Gastroesophageal sphincter (tissue), 4 donors: ENCODE data around the gene SLC46A1. TPM values are rescaled to one million over a fixed set of nuclear protein-coding genes. Genes with fewer than 3 reads are reported as not detected.

Experiments used
- ATAC-seq: fragments of 150-250 bp; one replicate; pipeline ENCODE4 v1.9.1; 2016; ENCODE audit warnings: mild to moderate bottlenecking, moderate library complexity
- H3K27ac ChIP-seq, 4 donors: fragments of 200-600 bp; sonication (generic) in 3 of 4; 1 replicate in 3 of 4; 2 replicates in 1 of 4; pipeline ENCODE4 v1.5.1; 2016 to 2019
- H3K27me3 ChIP-seq: fragments of 200-600 bp; sonication (generic); one replicate; pipeline ENCODE4 v1.5.1; 2019
- H3K36me3 ChIP-seq, 2 donors: fragments of 200-600 bp; sonication (generic); one replicate each; pipeline ENCODE4 v1.5.1; 2019; ENCODE audit warnings: control low read depth in 1 of 2
- H3K4me1 ChIP-seq, 3 donors: fragments of 200-600 bp; sonication (generic); 1 replicate in 2 of 3; 2 replicates in 1 of 3; pipeline ENCODE4 v1.5.1; 2016 to 2019; ENCODE audit warnings: control low read depth in 2 of 3
- H3K4me3 ChIP-seq, 2 donors: fragments of 200-600 bp; sonication (generic); one replicate each; pipeline ENCODE4 v1.5.1; 2019; ENCODE audit warnings: mild to moderate bottlenecking in 1 of 2, moderate library complexity in 1 of 2
- H3K9me3 ChIP-seq, 3 donors: fragments of 200-600 bp; sonication (generic); one replicate each; pipeline ENCODE4 v1.5.1; 2017 to 2019; ENCODE audit warnings: control low read depth in 2 of 3
- CTCF ChIP-seq, 4 experiments: fragments of 200-600 bp in 2 of 4; fragments of 450-650 bp in 2 of 4; sonication (generic) in 1 of 4; IDR thresholded peaks; one replicate each; pipeline ENCODE4 v1.5.1; 2017 to 2019; ENCODE audit warnings: antibody characterized with exemption in 4 of 4, mild to moderate bottlenecking in 2 of 4, moderate library complexity in 2 of 4
- EP300 ChIP-seq: sonication (generic); formaldehyde crosslinking; IDR thresholded peaks from one replicate; pipeline ENCODE4 v1.6.1; 2017; ENCODE audit warnings: antibody characterized with exemption, mild to moderate bottlenecking
- POLR2A ChIP-seq, 2 donors: fragments of 450-650 bp; IDR thresholded peaks; one replicate each; pipeline ENCODE4 v1.6.1; 2017; ENCODE audit warnings: antibody characterized with exemption in 2 of 2, mild to moderate bottlenecking in 2 of 2, moderate library complexity in 1 of 2
- POLR2AphosphoS5 ChIP-seq: sonication (generic); formaldehyde crosslinking; IDR thresholded peaks from one replicate; pipeline ENCODE4 v1.6.1; 2017; ENCODE audit warnings: antibody characterized with exemption
- WGBS, 2 donors: methylation state at CpG; one replicate each; pipeline ENCODE4 v1.1.5; 2018; ENCODE audit warnings: low coverage in 1 of 2; 5-methylcytosine and 5-hydroxymethylcytosine counted together
- total RNA-seq, 4 donors: library from RNA; depleted of rRNA; stranded (reverse); fragments of >200 nt; gene quantifications; one replicate each; pipeline ENCODE4 v1.1.0, GENCODE V29; 2016

Gene SLC46A1
- total RNA-seq, 4 donors from 2014 or later: 7.9 to 9.7 (median 8.4) TPM

- Histone ChIP-seq H3K4me3 (no peak overlapping the region), H3K36me3 (peaks cover 2 to 78% of the 10 kb centered on the region in 2 donors), H3K27me3 (no peaks in the 10 kb centered on the region), H3K4me1 (peaks cover 0 to under 1% (median 0%) of the 10 kb centered on the region in 3 donors), H3K9me3 (no peaks in the 10 kb centered on the region), H3K27ac (no peak overlapping the region)
- 80% methylated on average over 1 to 2 of the region's 8 CpGs for WGBS, 2 donors
- ATAC-seq: no peak
- TF ChIP-seq POLR2A (IDR thresholded peaks at IDR 0.05): no peak
- no peak for TF ChIP-seq EP300
- TF ChIP-seq CTCF (IDR thresholded peaks at IDR 0.05): no peak
- TF ChIP-seq POLR2AphosphoS5: no peak
These were observed 42.0 kb downstream of the SLC46A1 start for GRCh38 chr17:28363776-28364650.

DNA sequence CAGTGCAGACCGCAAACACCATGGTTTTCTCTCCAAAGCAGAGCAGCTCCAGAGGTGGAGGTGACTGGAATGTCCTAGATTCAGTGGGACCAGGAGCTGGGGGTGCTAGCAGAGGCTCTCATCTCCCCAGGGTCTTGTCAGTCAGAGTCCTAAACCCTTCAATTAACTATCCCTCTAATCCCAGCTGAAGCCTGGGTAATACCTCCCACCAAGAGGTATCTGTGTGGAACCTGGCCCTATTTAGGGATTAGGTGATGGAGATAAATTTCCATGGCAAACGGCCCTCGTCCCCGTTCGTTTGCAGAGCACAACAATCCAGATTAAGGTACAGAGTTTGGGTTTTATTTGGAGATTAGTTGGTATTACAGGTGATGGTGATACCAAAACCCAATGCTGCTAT lies 42.8 kb downstream of the SLC46A1 start:
- Histone ChIP-seq H3K4me3 (no peak overlapping the region), H3K27me3 (no peaks in the 10 kb centered on the region), H3K4me1 (peaks cover 0 to 8% (median 4%) of the 10 kb centered on the region in 3 donors), H3K9me3 (no peaks in the 10 kb centered on the region), H3K27ac (no peak overlapping the region), H3K36me3 (peaks cover 2 to 78% of the 10 kb centered on the region in 2 donors)
- TF ChIP-seq POLR2A (IDR thresholded peaks at IDR 0.05): no peak
- TF ChIP-seq CTCF (IDR thresholded peaks at IDR 0.05): no peak
- TF ChIP-seq EP300: no peak
- no peak for TF ChIP-seq POLR2AphosphoS5
- WGBS, 2 donors: 84 to 88% methylated on average over 4 to 5 of the region's 5 CpGs
- ATAC-seq: no peak

GRCh38 chr17:28357901-28358197 lies 48.2 kb downstream of the SLC46A1 start:
- peaks cover 2 to 66% of the 10 kb centered on the region in 2 donors for H3K36me3 ChIP-seq
- no peak for ATAC-seq
- H3K27me3 ChIP-seq: no peaks in the 10 kb centered on the region
- peaks cover 3 to 36% (median 19%) of the 10 kb centered on the region in 3 donors for H3K4me1 ChIP-seq
- TF ChIP-seq CTCF (IDR thresholded peaks at IDR 0.05): no peak
- TF ChIP-seq EP300: no peak
- TF ChIP-seq POLR2AphosphoS5: no peak
- no peak for TF ChIP-seq POLR2A (IDR thresholded peaks at IDR 0.05)
- peak overlapping the region; percentile 94 to 99 for H3K4me3 ChIP-seq
- peak overlapping the region; percentile 81 to 96 (median 93) for H3K27ac ChIP-seq
- 4 to 6% methylated on average over 3 to 4 of the region's 4 CpGs for WGBS, 2 donors
- no peaks in the 10 kb centered on the region for H3K9me3 ChIP-seq

DNA sequence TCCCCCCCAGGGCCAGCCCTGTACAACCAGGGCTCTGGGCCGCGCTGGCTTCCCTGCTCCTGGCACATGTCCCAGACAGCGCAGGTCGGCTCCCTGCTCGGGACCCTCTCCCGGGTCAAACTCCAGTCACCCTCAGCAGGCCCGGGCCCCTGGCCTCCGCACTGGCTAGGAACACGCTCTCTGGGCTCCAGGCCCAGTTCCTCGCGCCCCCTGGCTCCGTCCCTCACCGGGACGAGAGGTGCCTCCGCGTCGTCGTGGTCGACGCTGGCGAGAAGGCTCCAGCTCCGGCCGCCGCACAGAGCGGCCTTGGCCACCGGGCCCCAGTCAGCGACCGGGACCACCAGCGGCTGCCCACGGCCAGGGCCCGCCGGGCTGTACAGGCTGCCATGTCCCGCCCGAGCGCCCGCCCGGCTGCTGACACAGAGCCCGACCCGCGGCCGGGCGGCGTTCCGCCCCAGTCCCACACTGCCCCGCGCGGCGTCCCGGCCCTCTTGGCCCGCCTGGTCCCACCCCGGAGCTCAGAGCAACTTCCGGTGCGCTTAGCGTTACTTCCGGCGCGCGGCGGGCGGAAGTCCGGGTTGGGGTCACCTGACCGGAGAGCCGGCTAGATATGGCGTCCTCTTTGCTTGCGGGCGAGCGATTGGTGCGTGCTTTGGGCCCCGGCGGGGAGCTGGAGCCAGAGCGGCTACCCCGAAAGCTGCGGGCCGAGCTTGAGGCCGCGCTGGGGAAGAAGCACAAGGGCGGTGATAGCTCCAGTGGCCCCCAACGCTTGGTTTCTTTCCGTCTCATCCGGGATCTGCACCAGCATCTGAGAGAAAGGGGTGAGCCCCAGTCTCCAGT lies 48.7 kb downstream of the SLC46A1 start, which contains the start of gene POLDIP2:
Gene POLDIP2, minus strand, starts transcription at position 467 of the 840 bp plus-strand sequence. Its CDS starts 79 bp downstream, at position 388.
- Histone ChIP-seq H3K27ac (peak within 1 kb of the TSS; percentile 81 to 96 (median 93)), H3K27me3 (no peaks in the 10 kb centered on the region), H3K36me3 (peaks cover 2 to 66% of the 10 kb centered on the region in 2 donors), H3K4me3 (peak within 1 kb of the TSS; percentile 94 to 99), H3K9me3 (no peaks in the 10 kb centered on the region), H3K4me1 (peaks cover 3 to 36% (median 19%) of the 10 kb centered on the region in 3 donors)
- TF ChIP-seq POLR2AphosphoS5 (peak; percentile 82), EP300 (no peak), POLR2A (IDR thresholded peaks at IDR 0.05) (peak; percentile 96 to 97), CTCF (IDR thresholded peaks at IDR 0.05) (peak in 2 of 4 experiments; percentile 4 to 31)
- WGBS, 2 donors: 0% methylated on average over 4 of the region's 80 CpGs; no CpG with 5 or more reads in 1 of the 2 donors
- ATAC-seq: peak; percentile 100
